Bronchial epithelial cell (primary cell): ENCODE data around the gene DNAJB8. TPM values are rescaled to one million over a fixed set of nuclear protein-coding genes. Genes with fewer than 3 reads are reported as not detected.

Source experiments
- DNase-seq: peaks from one replicate; pipeline ENCODE4 v3.0.0-alpha.2; 2010; ENCODE audit warnings: low read depth
- FAIRE-seq: peaks from 2 replicates; lab custom pipeline; 2011; peaks lifted over from hg19 to GRCh38; lab: Jason Lieb, UNC
- H3K27me3 ChIP-seq: 2 replicates; pipeline ENCODE4 v1.5.1; 2011; ENCODE audit warnings: low read length; ENCODE audit not compliant: control insufficient read depth, insufficient read depth
- H3K36me3 ChIP-seq: 2 replicates; pipeline ENCODE4 v1.5.1; 2011; ENCODE audit warnings: low read length; ENCODE audit not compliant: control insufficient read depth, insufficient read depth
- H3K4me3 ChIP-seq: 2 replicates; pipeline ENCODE4 v1.5.1; 2011; ENCODE audit warnings: mild to moderate bottlenecking, low read depth, low read length, control low read depth
- total RNA-seq: library from RNA; depleted of rRNA; stranded (reverse); fragments of >200 nt; gene quantifications from 2 replicates; pipeline ENCODE4 v1.2.1, GENCODE V29; 2014
- TF ChIP-seq, protein P1 (sequence below): IDR thresholded peaks from 2 replicates; pipeline ENCODE4 v1.5.1; 2011; ENCODE audit warnings: mild to moderate bottlenecking, moderate library complexity, low read length, control low read depth, inconsistent platforms; ENCODE audit not compliant: insufficient read depth, severe bottlenecking

The DNAJB8 gene
- total RNA-seq, 1 donor from 2014 or later, result not detected

DNA sequence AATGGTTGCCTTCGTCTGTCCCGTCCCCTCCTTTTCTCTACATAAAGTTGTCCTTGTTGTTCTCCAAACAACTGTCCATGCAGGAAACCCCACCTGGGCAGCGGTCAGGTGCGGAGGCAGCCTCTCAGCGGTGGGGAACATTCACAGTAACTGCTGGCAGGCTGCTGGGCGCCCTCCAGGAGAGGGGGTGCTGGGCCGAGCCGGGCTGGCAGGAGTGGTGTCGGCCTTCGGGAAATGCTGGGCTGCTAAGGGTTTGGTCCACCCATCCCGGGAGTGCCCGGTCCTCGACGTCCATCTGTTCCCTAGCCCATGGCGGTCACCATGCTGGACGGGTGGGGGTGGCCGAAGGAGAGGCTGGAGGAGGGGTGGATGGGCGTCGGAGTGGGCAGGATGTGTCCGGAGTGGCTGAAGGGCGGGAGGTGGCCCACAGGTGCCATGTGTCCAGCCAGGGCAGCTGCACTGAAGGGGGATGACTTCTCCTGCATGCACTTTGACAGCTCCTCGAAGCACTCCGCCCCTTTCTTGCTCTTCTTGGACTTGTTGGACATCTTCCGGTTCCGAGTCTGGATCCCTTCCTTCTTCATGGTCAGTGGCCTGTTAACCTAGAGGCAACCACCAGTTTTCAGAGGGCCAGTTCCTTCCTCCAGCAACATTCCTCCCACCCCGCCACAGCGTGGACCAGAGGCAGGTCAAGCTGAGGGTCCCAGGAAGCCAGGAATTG lies 14.2 kb upstream of the DNAJB8 start:
- Histone ChIP-seq H3K36me3 (no peaks in the 10 kb centered on the region), H3K4me3 (no peak overlapping the region), H3K27me3 (peaks cover 49% of the 10 kb centered on the region)
- DNase-seq (no peak), FAIRE-seq (no peak)
- TF ChIP-seq, protein P1, sequence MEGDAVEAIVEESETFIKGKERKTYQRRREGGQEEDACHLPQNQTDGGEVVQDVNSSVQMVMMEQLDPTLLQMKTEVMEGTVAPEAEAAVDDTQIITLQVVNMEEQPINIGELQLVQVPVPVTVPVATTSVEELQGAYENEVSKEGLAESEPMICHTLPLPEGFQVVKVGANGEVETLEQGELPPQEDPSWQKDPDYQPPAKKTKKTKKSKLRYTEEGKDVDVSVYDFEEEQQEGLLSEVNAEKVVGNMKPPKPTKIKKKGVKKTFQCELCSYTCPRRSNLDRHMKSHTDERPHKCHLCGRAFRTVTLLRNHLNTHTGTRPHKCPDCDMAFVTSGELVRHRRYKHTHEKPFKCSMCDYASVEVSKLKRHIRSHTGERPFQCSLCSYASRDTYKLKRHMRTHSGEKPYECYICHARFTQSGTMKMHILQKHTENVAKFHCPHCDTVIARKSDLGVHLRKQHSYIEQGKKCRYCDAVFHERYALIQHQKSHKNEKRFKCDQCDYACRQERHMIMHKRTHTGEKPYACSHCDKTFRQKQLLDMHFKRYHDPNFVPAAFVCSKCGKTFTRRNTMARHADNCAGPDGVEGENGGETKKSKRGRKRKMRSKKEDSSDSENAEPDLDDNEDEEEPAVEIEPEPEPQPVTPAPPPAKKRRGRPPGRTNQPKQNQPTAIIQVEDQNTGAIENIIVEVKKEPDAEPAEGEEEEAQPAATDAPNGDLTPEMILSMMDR, result no peak

DNA sequence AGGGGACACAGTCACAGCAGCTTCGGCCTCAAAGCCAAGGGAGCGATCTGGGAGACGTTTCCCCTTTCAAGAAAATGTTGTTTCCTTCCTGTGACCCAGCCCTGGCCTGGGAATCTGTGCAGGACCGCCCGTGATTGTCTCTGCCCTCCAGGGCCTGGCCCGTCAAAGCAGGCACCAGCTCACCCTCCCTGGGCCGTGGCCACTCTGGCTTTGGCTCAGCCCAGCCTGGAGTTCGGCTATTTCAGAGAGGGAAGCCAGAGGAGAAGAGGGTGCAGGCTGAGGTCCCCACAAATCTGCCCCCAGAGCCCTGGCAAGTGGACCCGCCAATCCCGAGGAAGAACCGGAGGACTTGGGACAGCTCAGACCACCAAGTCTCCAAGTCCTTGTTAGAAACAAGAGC lies 13.6 kb upstream of the DNAJB8 start:
- no peaks in the 10 kb centered on the region for H3K36me3 ChIP-seq
- H3K27me3 ChIP-seq, result peaks cover 43% of the 10 kb centered on the region
- no peak for FAIRE-seq
- no peak overlapping the region for H3K4me3 ChIP-seq
- no peak for DNase-seq
- TF ChIP-seq, protein P1, result no peak

DNA sequence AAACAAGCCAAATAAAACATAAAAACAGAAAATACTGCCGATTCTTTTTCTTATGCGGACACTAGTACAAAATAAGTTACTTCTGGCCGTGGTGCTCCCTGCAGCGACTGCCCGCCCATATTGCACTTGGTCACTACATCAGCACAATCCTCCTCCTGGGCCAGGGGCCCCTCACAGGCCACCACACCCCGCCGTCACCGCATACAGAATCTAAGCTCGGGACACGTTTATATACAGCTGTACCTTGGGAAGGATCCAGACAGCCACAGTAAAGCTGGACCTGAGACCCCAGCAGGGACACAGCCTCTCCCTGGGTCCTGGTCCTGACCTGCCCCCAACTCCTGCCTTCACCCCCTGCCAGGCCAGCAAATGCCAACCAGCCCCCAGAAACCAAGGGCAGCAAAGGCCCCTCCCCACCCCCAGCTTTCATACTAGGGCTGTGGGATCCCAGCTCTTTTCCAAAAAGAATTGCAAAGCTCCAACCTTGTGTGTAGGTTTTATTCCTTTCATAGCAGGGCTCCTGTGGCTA lies 12.9 kb upstream of the DNAJB8 start:
- no peak for FAIRE-seq
- Histone ChIP-seq H3K27me3 (peaks cover 38% of the 10 kb centered on the region), H3K36me3 (no peaks in the 10 kb centered on the region), H3K4me3 (no peak overlapping the region)
- no peak for DNase-seq
- TF ChIP-seq, protein P1, result no peak

DNA sequence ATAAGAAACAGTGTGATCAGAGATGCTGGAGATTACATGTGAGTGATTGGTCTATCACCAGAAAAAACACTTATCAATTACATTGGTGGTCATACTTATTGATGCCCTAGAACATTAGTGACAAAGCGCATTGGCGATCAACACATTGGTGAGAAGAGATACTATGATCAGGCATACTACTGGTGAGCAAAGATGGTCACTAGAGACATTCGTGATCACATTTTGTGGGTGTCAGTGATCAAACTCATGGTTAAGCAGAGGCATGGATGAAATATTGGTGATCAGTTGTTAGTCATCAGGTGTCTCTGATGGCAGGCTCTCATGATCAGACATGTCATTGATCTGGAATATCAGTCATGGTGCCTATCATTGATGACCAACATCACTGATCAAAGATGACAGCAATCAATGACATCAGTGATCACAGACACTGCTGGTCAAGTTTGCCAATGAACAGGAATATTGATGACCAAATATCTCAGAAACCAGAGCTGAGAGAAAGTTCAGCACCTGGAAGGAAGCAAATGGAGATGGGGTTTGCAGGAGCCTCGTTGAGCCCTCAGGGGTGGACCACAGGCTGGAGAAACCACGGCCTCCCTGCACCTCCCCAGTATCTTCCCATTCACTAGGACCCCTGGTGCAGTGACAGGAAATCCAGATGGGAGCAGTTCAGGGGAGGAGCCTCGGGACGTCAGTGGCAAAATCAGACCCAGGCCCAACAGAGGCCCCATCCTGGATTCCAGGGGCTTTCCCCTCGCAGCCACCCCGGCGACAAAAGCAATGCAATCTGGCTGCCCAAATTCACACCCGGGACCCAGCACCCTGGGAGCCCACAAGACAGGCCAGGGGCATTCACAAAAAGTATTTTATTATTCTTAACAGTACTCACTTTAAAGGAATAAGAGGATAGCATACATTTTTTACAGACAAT lies 12.2 kb upstream of the DNAJB8 start:
- Histone ChIP-seq H3K36me3 (no peaks in the 10 kb centered on the region), H3K27me3 (peaks cover 35% of the 10 kb centered on the region), H3K4me3 (no peak overlapping the region)
- DNase-seq (no peak), FAIRE-seq (no peak)
- TF ChIP-seq, protein P1, result no peak

DNA sequence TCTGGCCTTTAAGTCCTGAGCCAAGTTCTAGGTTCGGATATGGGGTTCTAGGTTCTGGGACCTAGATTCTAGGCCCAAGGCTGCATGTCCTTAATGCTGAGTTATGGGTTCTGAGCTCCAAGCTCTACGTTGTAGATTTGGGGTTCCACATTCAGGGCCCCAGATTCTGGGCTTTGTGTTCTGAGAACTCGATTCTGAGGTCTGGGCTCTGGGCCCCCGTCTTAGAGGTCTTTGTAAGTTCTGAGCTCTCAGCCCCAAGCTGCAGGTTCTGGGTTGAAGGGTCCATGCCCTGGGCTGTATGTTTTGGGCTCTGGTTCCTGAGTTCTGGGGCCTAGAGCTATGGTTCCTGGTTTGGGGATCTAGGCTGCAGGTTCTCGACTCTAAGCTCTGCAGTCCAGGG lies 10.0 kb upstream of the DNAJB8 start:
- TF ChIP-seq, protein P1, result no peak
- DNase-seq (no peak), FAIRE-seq (no peak)
- Histone ChIP-seq H3K4me3 (no peak overlapping the region), H3K36me3 (no peaks in the 10 kb centered on the region), H3K27me3 (peaks cover 28% of the 10 kb centered on the region)
